GM23338 (cell line): ENCODE measurements around the gene LPP. TPM values are rescaled to one million over a fixed set of nuclear protein-coding genes. Genes with fewer than 3 reads are reported as not detected.

Source experiments
- ATAC-seq: fragments of 200-7000 bp; cut with Tn5 transposase; 3 replicates; pipeline ENCODE4 v1.9.1; 2020
- DNase-seq: peaks from one replicate; pipeline ENCODE4 v3.0.0-alpha.2; 2015; ENCODE audit warnings: low spot score
- H2AFZ ChIP-seq: fragments of 200-600 bp; sonication (generic); 2 replicates; pipeline ENCODE4 v1.8.0; 2016; ENCODE audit warnings: antibody characterized with exemption, mild to moderate bottlenecking, moderate library complexity
- H3F3A ChIP-seq: fragments of 200-600 bp; sonication (generic); replicated peaks from 2 replicates; pipeline ENCODE4 v1.8.0; 2017; ENCODE audit warnings: antibody characterized with exemption, mixed run types, low read depth
- H3K27ac ChIP-seq: fragments of 200-600 bp; sonication (generic); 2 replicates; pipeline ENCODE4 v1.6.1; 2016; ENCODE audit warnings: low read depth
- H3K27me3 ChIP-seq: fragments of 200-600 bp; sonication (generic); 2 replicates; pipeline ENCODE4 v1.8.0; 2016; ENCODE audit warnings: mild to moderate bottlenecking, mixed run types, moderate library complexity; ENCODE audit not compliant: insufficient read depth
- H3K36me3 ChIP-seq: fragments of 200-600 bp; sonication (generic); 2 replicates; pipeline ENCODE4 v1.8.0; 2016; ENCODE audit warnings: mild to moderate bottlenecking; ENCODE audit not compliant: insufficient read depth
- H3K4me1 ChIP-seq: fragments of 200-600 bp; sonication (generic); 2 replicates; pipeline ENCODE4 v1.8.0; 2016; ENCODE audit warnings: mild to moderate bottlenecking, moderate library complexity; ENCODE audit not compliant: insufficient read depth
- H3K4me2 ChIP-seq: fragments of 200-600 bp; sonication (generic); 2 replicates; pipeline ENCODE4 v1.7.1; 2017; ENCODE audit warnings: mixed run types
- H3K4me3 ChIP-seq: fragments of 200-600 bp; sonication (generic); 2 replicates; pipeline ENCODE4 v1.6.1; 2016; ENCODE audit warnings: mixed run types
- H3K79me2 ChIP-seq: fragments of 200-600 bp; sonication (generic); replicated peaks from 2 replicates; pipeline ENCODE4 v1.8.0; 2017; ENCODE audit warnings: mild to moderate bottlenecking; ENCODE audit not compliant: insufficient read depth
- H3K9me2 ChIP-seq: fragments of 200-600 bp; sonication (generic); 2 replicates; pipeline ENCODE4 v1.8.0; 2017; ENCODE audit not compliant: insufficient read depth
- H4K20me1 ChIP-seq: fragments of 200-600 bp; sonication (generic); replicated peaks from 2 replicates; pipeline ENCODE4 v1.8.0; 2017; ENCODE audit warnings: mild to moderate bottlenecking; ENCODE audit not compliant: insufficient read depth
- H3K27ac Mint-ChIP-seq: 2 replicates; pipeline ENCODE4 v1.8.0; 2020; ENCODE audit warnings: inconsistent platforms, mild to moderate bottlenecking, moderate library complexity, mixed read lengths
- H3K27me3 Mint-ChIP-seq: 3 replicates; pipeline ENCODE4 v1.8.0; 2022; ENCODE audit warnings: low read depth, mild to moderate bottlenecking, moderate library complexity, mixed read lengths, inconsistent platforms; ENCODE audit not compliant: insufficient read depth, poor library complexity
- H3K36me3 Mint-ChIP-seq: 3 replicates; pipeline ENCODE4 v1.8.0; 2021; ENCODE audit warnings: low read depth, mild to moderate bottlenecking, inconsistent platforms, moderate library complexity, mixed read lengths
- H3K4me1 Mint-ChIP-seq: 3 replicates; pipeline ENCODE4 v1.8.0; 2020; ENCODE audit warnings: mild to moderate bottlenecking, inconsistent platforms, mixed read lengths
- H3K4me3 Mint-ChIP-seq: 3 replicates; pipeline ENCODE4 v1.8.0; 2021; ENCODE audit warnings: moderate library complexity, mild to moderate bottlenecking, inconsistent platforms, mixed read lengths
- H3K9me3 Mint-ChIP-seq: 3 replicates; pipeline ENCODE4 v1.8.0; 2020; ENCODE audit warnings: moderate library complexity, mild to moderate bottlenecking, inconsistent platforms, mixed read lengths
- CREB1 ChIP-seq: fragments of 250-450 bp; sonication (Bioruptor Pico); IDR thresholded peaks from 2 replicates; pipeline ENCODE4 v1.5.0; 2020; ENCODE audit warnings: low read depth, mild to moderate bottlenecking, moderate library complexity
- CTCF ChIP-seq, 2 experiments: fragments of 200-600 bp in 1 of 2; sonication (generic) in 1 of 2; conservative IDR thresholded peaks; 2 replicates each; pipeline versions ENCODE4 v1.5.1 to v1.6.1; 2016 to 2017; ENCODE audit warnings: antibody characterized with exemption in 2 of 2, low read depth in 2 of 2, mild to moderate bottlenecking in 2 of 2, moderate library complexity in 1 of 2
- ETS1 ChIP-seq: IDR thresholded peaks from 2 replicates; pipeline ENCODE4 v1.6.1; 2016; ENCODE audit warnings: antibody characterized with exemption
- EZH2 ChIP-seq: fragments of 200-600 bp; sonication (generic); IDR thresholded peaks from one replicate; pipeline ENCODE4 v1.8.0; 2017; ENCODE audit warnings: antibody characterized with exemption, mild to moderate bottlenecking, low read depth; ENCODE audit not compliant: unreplicated experiment
- EZH2phosphoT487 ChIP-seq: fragments of 200-600 bp; sonication (generic); IDR thresholded peaks from one replicate; pipeline ENCODE4 v1.8.1; 2018; ENCODE audit warnings: antibody characterized with exemption; ENCODE audit not compliant: unreplicated experiment
- JUNB ChIP-seq: IDR thresholded peaks from one replicate; pipeline ENCODE4 v1.6.1; 2016; ENCODE audit warnings: antibody characterized with exemption; ENCODE audit not compliant: unreplicated experiment
- NANOG ChIP-seq: IDR thresholded peaks from 2 replicates; pipeline ENCODE4 v1.6.1; 2016; ENCODE audit warnings: antibody characterized with exemption, borderline replicate concordance
- POLR2AphosphoS5 ChIP-seq: IDR thresholded peaks from 2 replicates; pipeline ENCODE4 v1.6.1; 2016; ENCODE audit warnings: antibody characterized with exemption, low read depth
- STAT1 ChIP-seq: IDR thresholded peaks from one replicate; pipeline ENCODE4 v1.6.1; 2016; ENCODE audit warnings: antibody characterized with exemption; ENCODE audit not compliant: unreplicated experiment
- ZNF114 ChIP-seq: fragments of 250-450 bp; sonication (Bioruptor Pico); IDR thresholded peaks from 2 replicates; pipeline ENCODE4 v1.5.0; 2020; ENCODE audit warnings: mild to moderate bottlenecking, moderate library complexity
- ZNF331 ChIP-seq: fragments of 250-450 bp; sonication (Bioruptor Pico); IDR thresholded peaks from 2 replicates; pipeline ENCODE4 v1.5.0; 2020; ENCODE audit warnings: low read depth, mild to moderate bottlenecking, moderate library complexity
- polyA plus RNA-seq: library from polyadenylated mRNA; unstranded; fragments of >200 nt; fragmentation: Nextera tagmentation; extraction: Ambion mirVana; gene quantifications from 2 replicates; pipeline ENCODE4 v1.2.1, GENCODE V29; 2016
- total RNA-seq: library from RNA; depleted of rRNA; stranded (reverse); fragments of >200 nt; shearing (Covaris generic); gene quantifications from 2 replicates; pipeline ENCODE4 v1.2.3, GENCODE V29; 2014
- TF ChIP-seq, protein P1 (sequence below): fragments of 250-450 bp; sonication (Bioruptor Pico); IDR thresholded peaks from 2 replicates; pipeline ENCODE4 v1.5.0; 2020; ENCODE audit warnings: mild to moderate bottlenecking, moderate library complexity
- TF ChIP-seq, protein P2 (sequence below): IDR thresholded peaks from one replicate; pipeline ENCODE4 v1.6.1; 2018; ENCODE audit warnings: antibody characterized with exemption; ENCODE audit not compliant: unreplicated experiment

Gene LPP
- total and polyA plus RNA-seq, 2 experiments from 2014 or later, result 23.0 to 35.2 TPM

GRCh38 chr3:188557235-188557634 lies 403.3 kb downstream of the LPP start:
- H3K27me3 ChIP-seq, result no peaks in the 10 kb centered on the region
- no peak overlapping the region for H2AFZ ChIP-seq
- Mint-ChIP-seq H3K27ac (no peak overlapping the region), H3K9me3 (no peaks in the 10 kb centered on the region), H3K27me3 (no peaks in the 10 kb centered on the region), H3K36me3 (no peaks in the 10 kb centered on the region), H3K4me3 (no peak overlapping the region), H3K4me1 (no peaks in the 10 kb centered on the region)
- H4K20me1 ChIP-seq, result no peaks in the 10 kb centered on the region
- TF ChIP-seq EZH2 (no peak), POLR2AphosphoS5 (no peak), ETS1 (no peak), EZH2phosphoT487 (no peak), ZNF114 (CRISPR knock-in tag) (no peak), CTCF (conservative IDR thresholded peaks at IDR 0.05; ENCODE audit: low read depth in 2 of 2) (no peak), CREB1 (CRISPR knock-in tag) (no peak), JUNB (no peak), NANOG (no peak), ZNF331 (CRISPR knock-in tag) (no peak), STAT1 (no peak)
- TF ChIP-seq, protein P1, sequence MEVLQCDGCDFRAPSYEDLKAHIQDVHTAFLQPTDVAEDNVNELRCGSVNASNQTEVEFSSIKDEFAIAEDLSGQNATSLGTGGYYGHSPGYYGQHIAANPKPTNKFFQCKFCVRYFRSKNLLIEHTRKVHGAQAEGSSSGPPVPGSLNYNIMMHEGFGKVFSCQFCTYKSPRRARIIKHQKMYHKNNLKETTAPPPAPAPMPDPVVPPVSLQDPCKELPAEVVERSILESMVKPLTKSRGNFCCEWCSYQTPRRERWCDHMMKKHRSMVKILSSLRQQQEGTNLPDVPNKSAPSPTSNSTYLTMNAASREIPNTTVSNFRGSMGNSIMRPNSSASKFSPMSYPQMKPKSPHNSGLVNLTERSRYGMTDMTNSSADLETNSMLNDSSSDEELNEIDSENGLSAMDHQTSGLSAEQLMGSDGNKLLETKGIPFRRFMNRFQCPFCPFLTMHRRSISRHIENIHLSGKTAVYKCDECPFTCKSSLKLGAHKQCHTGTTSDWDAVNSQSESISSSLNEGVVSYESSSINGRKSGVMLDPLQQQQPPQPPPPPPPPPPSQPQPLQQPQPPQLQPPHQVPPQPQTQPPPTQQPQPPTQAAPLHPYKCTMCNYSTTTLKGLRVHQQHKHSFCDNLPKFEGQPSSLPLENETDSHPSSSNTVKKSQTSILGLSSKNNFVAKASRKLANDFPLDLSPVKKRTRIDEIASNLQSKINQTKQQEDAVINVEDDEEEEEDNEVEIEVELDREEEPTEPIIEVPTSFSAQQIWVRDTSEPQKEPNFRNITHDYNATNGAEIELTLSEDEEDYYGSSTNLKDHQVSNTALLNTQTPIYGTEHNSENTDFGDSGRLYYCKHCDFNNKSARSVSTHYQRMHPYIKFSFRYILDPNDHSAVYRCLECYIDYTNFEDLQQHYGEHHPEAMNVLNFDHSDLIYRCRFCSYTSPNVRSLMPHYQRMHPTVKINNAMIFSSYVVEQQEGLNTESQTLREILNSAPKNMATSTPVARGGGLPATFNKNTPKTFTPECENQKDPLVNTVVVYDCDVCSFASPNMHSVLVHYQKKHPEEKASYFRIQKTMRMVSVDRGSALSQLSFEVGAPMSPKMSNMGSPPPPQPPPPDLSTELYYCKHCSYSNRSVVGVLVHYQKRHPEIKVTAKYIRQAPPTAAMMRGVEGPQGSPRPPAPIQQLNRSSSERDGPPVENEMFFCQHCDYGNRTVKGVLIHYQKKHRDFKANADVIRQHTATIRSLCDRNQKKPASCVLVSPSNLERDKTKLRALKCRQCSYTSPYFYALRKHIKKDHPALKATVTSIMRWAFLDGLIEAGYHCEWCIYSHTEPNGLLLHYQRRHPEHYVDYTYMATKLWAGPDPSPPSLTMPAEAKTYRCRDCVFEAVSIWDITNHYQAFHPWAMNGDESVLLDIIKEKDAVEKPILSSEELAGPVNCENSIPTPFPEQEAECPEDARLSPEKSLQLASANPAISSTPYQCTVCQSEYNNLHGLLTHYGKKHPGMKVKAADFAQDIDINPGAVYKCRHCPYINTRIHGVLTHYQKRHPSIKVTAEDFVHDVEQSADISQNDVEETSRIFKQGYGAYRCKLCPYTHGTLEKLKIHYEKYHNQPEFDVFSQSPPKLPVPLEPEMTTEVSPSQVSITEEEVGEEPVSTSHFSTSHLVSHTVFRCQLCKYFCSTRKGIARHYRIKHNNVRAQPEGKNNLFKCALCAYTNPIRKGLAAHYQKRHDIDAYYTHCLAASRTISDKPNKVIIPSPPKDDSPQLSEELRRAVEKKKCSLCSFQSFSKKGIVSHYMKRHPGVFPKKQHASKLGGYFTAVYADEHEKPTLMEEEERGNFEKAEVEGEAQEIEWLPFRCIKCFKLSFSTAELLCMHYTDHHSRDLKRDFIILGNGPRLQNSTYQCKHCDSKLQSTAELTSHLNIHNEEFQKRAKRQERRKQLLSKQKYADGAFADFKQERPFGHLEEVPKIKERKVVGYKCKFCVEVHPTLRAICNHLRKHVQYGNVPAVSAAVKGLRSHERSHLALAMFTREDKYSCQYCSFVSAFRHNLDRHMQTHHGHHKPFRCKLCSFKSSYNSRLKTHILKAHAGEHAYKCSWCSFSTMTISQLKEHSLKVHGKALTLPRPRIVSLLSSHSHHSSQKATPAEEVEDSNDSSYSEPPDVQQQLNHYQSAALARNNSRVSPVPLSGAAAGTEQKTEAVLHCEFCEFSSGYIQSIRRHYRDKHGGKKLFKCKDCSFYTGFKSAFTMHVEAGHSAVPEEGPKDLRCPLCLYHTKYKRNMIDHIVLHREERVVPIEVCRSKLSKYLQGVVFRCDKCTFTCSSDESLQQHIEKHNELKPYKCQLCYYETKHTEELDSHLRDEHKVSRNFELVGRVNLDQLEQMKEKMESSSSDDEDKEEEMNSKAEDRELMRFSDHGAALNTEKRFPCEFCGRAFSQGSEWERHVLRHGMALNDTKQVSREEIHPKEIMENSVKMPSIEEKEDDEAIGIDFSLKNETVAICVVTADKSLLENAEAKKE (CRISPR knock-in tag), result no peak
- TF ChIP-seq, protein P2, sequence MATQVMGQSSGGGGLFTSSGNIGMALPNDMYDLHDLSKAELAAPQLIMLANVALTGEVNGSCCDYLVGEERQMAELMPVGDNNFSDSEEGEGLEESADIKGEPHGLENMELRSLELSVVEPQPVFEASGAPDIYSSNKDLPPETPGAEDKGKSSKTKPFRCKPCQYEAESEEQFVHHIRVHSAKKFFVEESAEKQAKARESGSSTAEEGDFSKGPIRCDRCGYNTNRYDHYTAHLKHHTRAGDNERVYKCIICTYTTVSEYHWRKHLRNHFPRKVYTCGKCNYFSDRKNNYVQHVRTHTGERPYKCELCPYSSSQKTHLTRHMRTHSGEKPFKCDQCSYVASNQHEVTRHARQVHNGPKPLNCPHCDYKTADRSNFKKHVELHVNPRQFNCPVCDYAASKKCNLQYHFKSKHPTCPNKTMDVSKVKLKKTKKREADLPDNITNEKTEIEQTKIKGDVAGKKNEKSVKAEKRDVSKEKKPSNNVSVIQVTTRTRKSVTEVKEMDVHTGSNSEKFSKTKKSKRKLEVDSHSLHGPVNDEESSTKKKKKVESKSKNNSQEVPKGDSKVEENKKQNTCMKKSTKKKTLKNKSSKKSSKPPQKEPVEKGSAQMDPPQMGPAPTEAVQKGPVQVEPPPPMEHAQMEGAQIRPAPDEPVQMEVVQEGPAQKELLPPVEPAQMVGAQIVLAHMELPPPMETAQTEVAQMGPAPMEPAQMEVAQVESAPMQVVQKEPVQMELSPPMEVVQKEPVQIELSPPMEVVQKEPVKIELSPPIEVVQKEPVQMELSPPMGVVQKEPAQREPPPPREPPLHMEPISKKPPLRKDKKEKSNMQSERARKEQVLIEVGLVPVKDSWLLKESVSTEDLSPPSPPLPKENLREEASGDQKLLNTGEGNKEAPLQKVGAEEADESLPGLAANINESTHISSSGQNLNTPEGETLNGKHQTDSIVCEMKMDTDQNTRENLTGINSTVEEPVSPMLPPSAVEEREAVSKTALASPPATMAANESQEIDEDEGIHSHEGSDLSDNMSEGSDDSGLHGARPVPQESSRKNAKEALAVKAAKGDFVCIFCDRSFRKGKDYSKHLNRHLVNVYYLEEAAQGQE, result no peak
- H3K4me2 ChIP-seq, result no peak overlapping the region
- ATAC-seq (no peak), DNase-seq (no peak)
- H3K79me2 ChIP-seq, result no peaks in the 10 kb centered on the region
- H3K27ac ChIP-seq, result no peak overlapping the region
- no peaks in the 10 kb centered on the region for H3K36me3 ChIP-seq
- H3K9me2 ChIP-seq, result no peaks in the 10 kb centered on the region; the same call in 1 of the 2 replicates
- no peaks in the 10 kb centered on the region for H3K4me1 ChIP-seq
- no peaks in the 10 kb centered on the region for H3F3A ChIP-seq
- no peak overlapping the region for H3K4me3 ChIP-seq
